ENCODE results near the gene PLSCR4.

DNA sequence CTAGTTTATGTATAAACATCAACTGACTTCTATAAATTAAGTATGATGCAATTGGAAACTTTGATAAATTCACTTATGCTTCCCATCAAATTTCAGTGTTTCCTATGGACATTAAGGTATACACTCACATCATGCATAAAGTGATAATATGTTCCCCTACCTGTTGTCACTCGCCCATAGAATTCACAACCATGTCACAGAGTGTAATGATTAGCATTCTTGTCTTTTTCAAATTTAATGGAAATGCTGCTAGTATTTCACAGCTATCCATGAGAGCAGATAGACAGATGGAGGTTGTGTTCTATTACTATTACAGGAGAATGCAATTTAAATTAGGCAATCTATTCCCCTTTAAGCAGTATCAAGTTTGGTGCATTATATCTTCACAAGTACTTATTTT, 984 bp downstream of the PLSCR4 start:
- TF ChIP-seq CTCF (IDR thresholded peaks at IDR 0.05; ENCODE audit: control extremely low read depth in 1 of 3, insufficient read depth in 1 of 3, low read depth in 1 of 3, low read length in 3 of 3) (no peak), POLR2A (IDR thresholded peaks at IDR 0.05; ENCODE audit: control extremely low read depth in 1 of 2, low read depth in 2 of 2, low read length in 2 of 2) (no peak), BRCA1 (IDR thresholded peaks at IDR 0.05; ENCODE audit: low read depth, low read length) (no peak), EZH2 (IDR thresholded peaks at IDR 0.05; ENCODE audit: low read depth, low read length, severe bottlenecking) (no peak)
